GM19240 (cell line): ENCODE results near the gene CCDC88C.

Experiments used
- DNase-seq: peaks from one replicate; pipeline ENCODE4 v3.0.0; 2011; ENCODE audit warnings: low spot score; ENCODE audit not compliant: insufficient read length

CCDC88C gene

GRCh38 chr14:91350813-91351511 is 66.7 kb downstream of the CCDC88C start:
- DNase-seq = peak; percentile 47

GRCh38 chr14:91350483-91350812 is 67.2 kb downstream of the CCDC88C start:
- DNase-seq = no peak

GRCh38 chr14:91349481-91350074 is 68.0 kb downstream of the CCDC88C start:
- peak; percentile 31 for DNase-seq

- no peak for DNase-seq
These were observed 68.7 kb downstream of the CCDC88C start for GRCh38 chr14:91348845-91349465.

- DNase-seq = no peak
These were observed 70.8 kb downstream of the CCDC88C start for GRCh38 chr14:91346838-91347173.

- DNase-seq = no peak
These were observed 73.5 kb downstream of the CCDC88C start for GRCh38 chr14:91344096-91344495.

- no peak for DNase-seq
These were observed 74.6 kb downstream of the CCDC88C start for GRCh38 chr14:91343051-91343450.

GRCh38 chr14:91342206-91342760 is 75.3 kb downstream of the CCDC88C start:
- no peak for DNase-seq

- no peak for DNase-seq
These were observed 75.9 kb downstream of the CCDC88C start for GRCh38 chr14:91341751-91342154.

- DNase-seq = no peak
These were observed 76.3 kb downstream of the CCDC88C start for GRCh38 chr14:91341334-91341733.

- no peak for DNase-seq
These were observed 77.8 kb downstream of the CCDC88C start for GRCh38 chr14:91339671-91340369.

GRCh38 chr14:91339076-91339475 is 78.5 kb downstream of the CCDC88C start:
- no peak for DNase-seq

- no peak for DNase-seq
These were observed 79.2 kb downstream of the CCDC88C start for GRCh38 chr14:91338379-91338778.

- no peak for DNase-seq
These were observed 79.8 kb downstream of the CCDC88C start for GRCh38 chr14:91337699-91338335.

GRCh38 chr14:91336093-91336450 is 81.5 kb downstream of the CCDC88C start:
- DNase-seq = no peak

GRCh38 chr14:91335191-91336092 is 82.2 kb downstream of the CCDC88C start:
- no peak for DNase-seq

GRCh38 chr14:91333650-91334039 is 84.0 kb downstream of the CCDC88C start:
- peak; percentile 65 for DNase-seq

GRCh38 chr14:91332986-91333649 is 84.5 kb downstream of the CCDC88C start:
- no peak for DNase-seq

GRCh38 chr14:91332171-91332985 is 85.2 kb downstream of the CCDC88C start:
- DNase-seq = no peak
